Measurements from ENCODE around the gene SKA1.

The SKA1 gene

GRCh38 chr18:50374753-50375391 is at the start of gene SKA1:
Gene SKA1 (plus strand): TSS chr18:50375046. CDS start chr18:50375831, 785 bp downstream.
- TF ChIP-seq GATA2 (IDR thresholded peaks at IDR 0.05; ENCODE audit: low read depth, low read length): no peak
- no peak for TF ChIP-seq GATA3 (IDR thresholded peaks at IDR 0.05; ENCODE audit: low read depth, low read length)

GRCh38 chr18:50327983-50328382 is 46.9 kb upstream of the SKA1 start:
- TF ChIP-seq GATA3 (IDR thresholded peaks at IDR 0.05; ENCODE audit: low read depth, low read length) (no peak), GATA2 (IDR thresholded peaks at IDR 0.05; ENCODE audit: low read depth, low read length) (no peak)

DNA sequence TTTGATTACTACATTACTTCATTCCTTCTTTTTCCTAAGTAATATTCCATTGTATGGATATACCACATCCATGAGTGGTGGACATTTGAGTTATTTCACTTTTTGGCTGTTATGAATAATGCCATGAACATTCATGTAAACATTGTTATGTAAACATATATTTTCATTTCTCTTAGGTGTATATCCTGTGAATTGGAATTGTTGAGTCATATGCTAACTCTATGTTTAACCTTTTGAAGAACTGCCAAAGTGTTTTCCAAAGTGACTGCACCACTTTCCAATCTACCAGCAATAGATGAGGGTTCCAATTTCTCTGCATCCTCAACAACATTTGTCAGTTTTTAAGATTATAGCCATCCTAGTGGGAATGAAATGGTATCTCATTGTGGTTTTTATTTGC is 44.7 kb upstream of the SKA1 start:
- TF ChIP-seq GATA3 (IDR thresholded peaks at IDR 0.05; ENCODE audit: low read depth, low read length): no peak
- no peak for TF ChIP-seq GATA2 (IDR thresholded peaks at IDR 0.05; ENCODE audit: low read depth, low read length)

- no peak for TF ChIP-seq GATA3 (IDR thresholded peaks at IDR 0.05; ENCODE audit: low read depth, low read length)
- TF ChIP-seq GATA2 (IDR thresholded peaks at IDR 0.05; ENCODE audit: low read depth, low read length): no peak
Measured at GRCh38 chr18:50331691-50332090, 43.2 kb upstream of the SKA1 start.

GRCh38 chr18:50334546-50335152 is 40.2 kb upstream of the SKA1 start:
- TF ChIP-seq GATA2 (IDR thresholded peaks at IDR 0.05; ENCODE audit: low read depth, low read length) (no peak), GATA3 (IDR thresholded peaks at IDR 0.05; ENCODE audit: low read depth, low read length) (no peak)

DNA sequence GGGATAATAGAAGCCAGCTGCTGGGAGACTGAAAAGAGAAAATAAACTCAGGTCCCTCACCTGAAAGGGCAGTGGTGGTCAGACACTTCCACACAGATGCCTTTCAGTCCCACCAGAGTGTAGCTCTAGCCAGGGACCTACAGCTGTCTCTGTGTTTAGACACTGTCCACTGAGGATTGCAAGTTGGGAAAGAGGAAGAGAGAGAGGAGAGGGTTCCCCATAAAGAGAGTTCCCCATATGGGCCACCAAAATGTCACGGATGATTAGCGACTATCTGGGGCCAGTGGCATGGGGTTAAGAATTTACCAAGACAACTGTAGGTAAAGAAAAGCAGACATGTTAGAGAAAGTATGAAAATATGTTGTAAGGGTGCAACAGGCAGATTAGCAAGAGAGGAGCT is 36.7 kb upstream of the SKA1 start:
- TF ChIP-seq GATA2 (IDR thresholded peaks at IDR 0.05; ENCODE audit: low read depth, low read length): no peak
- TF ChIP-seq GATA3 (IDR thresholded peaks at IDR 0.05; ENCODE audit: low read depth, low read length): no peak

GRCh38 chr18:50338715-50339114 is 36.1 kb upstream of the SKA1 start:
- TF ChIP-seq GATA2 (IDR thresholded peaks at IDR 0.05; ENCODE audit: low read depth, low read length): no peak; the same call in 1 of the 2 replicates
- no peak for TF ChIP-seq GATA3 (IDR thresholded peaks at IDR 0.05; ENCODE audit: low read depth, low read length)

- TF ChIP-seq GATA3 (IDR thresholded peaks at IDR 0.05; ENCODE audit: low read depth, low read length) (no peak), GATA2 (IDR thresholded peaks at IDR 0.05; ENCODE audit: low read depth, low read length) (no peak)
Measured at GRCh38 chr18:50340078-50340477, 34.8 kb upstream of the SKA1 start.

- TF ChIP-seq GATA2 (IDR thresholded peaks at IDR 0.05; ENCODE audit: low read depth, low read length): no peak
- TF ChIP-seq GATA3 (IDR thresholded peaks at IDR 0.05; ENCODE audit: low read depth, low read length): no peak
Measured at GRCh38 chr18:50341443-50341842, 33.4 kb upstream of the SKA1 start.

GRCh38 chr18:50350699-50351098 is 24.1 kb upstream of the SKA1 start:
- TF ChIP-seq GATA2 (IDR thresholded peaks at IDR 0.05; ENCODE audit: low read depth, low read length) (no peak), GATA3 (IDR thresholded peaks at IDR 0.05; ENCODE audit: low read depth, low read length) (no peak)

DNA sequence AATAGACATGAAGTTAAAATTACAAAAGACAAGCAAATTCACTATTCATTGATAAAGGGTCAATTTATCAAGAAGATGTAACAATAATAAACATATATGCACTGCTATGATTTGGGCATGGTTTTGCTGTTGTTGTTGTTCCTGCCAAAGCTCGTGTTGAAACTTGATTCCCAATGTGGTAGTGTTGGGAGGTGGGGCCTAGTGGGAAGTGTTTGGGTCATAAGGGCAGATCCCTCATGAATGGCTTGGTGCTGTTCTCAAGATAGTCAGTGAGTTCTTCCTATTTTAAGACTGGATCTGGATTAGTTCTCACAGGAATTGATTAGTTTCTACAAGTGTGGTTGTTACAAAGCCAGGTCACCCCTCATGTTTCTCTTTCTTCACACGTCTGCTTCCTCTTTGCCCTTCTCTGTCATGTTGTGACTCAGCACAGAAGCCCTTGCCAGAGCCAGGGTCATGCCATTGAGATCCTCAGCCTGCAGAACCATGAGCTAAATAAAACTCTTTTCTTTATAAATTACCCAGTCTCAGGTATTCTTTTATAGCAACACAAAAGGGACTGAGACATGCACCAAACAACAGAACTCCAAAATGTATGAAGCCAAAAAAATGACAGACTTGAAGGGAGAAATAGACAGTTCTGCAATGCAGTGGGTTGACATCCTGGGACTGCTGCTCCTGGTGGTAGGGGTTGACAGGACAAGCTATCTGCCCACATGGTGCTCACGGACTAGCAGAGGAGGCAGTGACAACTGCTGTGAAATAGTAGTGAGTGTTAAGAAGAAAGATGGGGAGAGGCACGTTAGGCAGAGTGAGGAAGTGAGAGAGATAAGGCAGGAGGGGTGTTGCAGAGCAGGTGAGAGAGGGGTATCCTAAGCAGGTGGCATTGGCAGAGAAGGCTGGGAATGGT is 18.6 kb upstream of the SKA1 start:
- TF ChIP-seq GATA2 (IDR thresholded peaks at IDR 0.05; ENCODE audit: low read depth, low read length): no peak
- no peak for TF ChIP-seq GATA3 (IDR thresholded peaks at IDR 0.05; ENCODE audit: low read depth, low read length)

GRCh38 chr18:50358844-50359243 is 16.0 kb upstream of the SKA1 start:
- TF ChIP-seq GATA2 (IDR thresholded peaks at IDR 0.05; ENCODE audit: low read depth, low read length) (no peak), GATA3 (IDR thresholded peaks at IDR 0.05; ENCODE audit: low read depth, low read length) (no peak)

GRCh38 chr18:50359806-50360205 is 15.0 kb upstream of the SKA1 start:
- TF ChIP-seq GATA2 (IDR thresholded peaks at IDR 0.05; ENCODE audit: low read depth, low read length) (no peak), GATA3 (IDR thresholded peaks at IDR 0.05; ENCODE audit: low read depth, low read length) (no peak)

DNA sequence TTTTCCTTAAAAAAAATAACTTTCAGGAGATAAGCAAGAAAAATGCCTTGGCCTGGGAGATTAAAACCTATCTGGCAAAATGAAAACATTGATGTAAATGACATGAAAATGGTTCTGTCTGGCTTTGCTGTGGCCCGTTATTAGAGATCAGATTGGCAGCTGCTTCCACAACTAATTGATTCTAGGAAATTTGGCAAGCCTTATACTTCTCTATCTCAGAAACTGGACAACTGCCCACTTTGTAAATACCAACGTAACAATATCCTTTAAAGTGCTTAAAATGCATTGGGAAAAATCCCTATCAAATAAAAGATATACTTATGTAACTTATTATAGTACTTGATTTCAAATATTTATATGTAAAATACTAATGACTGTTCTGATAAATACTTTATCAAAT is 14.2 kb upstream of the SKA1 start:
- no peak for TF ChIP-seq GATA3 (IDR thresholded peaks at IDR 0.05; ENCODE audit: low read depth, low read length)
- no peak for TF ChIP-seq GATA2 (IDR thresholded peaks at IDR 0.05; ENCODE audit: low read depth, low read length)
